GM19240 (cell line): Measurements from ENCODE around the gene FAM20C.
"Not testable (repeated sequence)": the region's sequence is repeated elsewhere in the genome, so short reads cannot be mapped to it uniquely, and the experiment has no call there.

Experiments
- DNase-seq: peaks from one replicate; pipeline ENCODE4 v3.0.0; 2011; ENCODE audit warnings: low spot score; ENCODE audit not compliant: insufficient read length

The FAM20C gene

GRCh38 chr7:191105-191980 is 1.0 kb upstream of the FAM20C start:
- DNase-seq = no peak

- no peak for DNase-seq
Measured at GRCh38 chr7:192701-193480, 520 bp downstream of the FAM20C start.

- no peak for DNase-seq
Measured at GRCh38 chr7:193481-194251, 1.3 kb downstream of the FAM20C start.

GRCh38 chr7:194252-195009 is 2.1 kb downstream of the FAM20C start:
- DNase-seq = no peak

- no peak for DNase-seq
Measured at GRCh38 chr7:195010-195829, 2.8 kb downstream of the FAM20C start.

- DNase-seq = no peak
Measured at GRCh38 chr7:195830-196128, 3.4 kb downstream of the FAM20C start.

GRCh38 chr7:196283-196682 is 3.9 kb downstream of the FAM20C start:
- DNase-seq = no peak

GRCh38 chr7:196778-197321 is 4.5 kb downstream of the FAM20C start:
- no peak for DNase-seq

- no peak for DNase-seq
Measured at GRCh38 chr7:197413-198335, 5.3 kb downstream of the FAM20C start.

- no peak for DNase-seq
Measured at GRCh38 chr7:199483-200249, 7.3 kb downstream of the FAM20C start.

GRCh38 chr7:200290-200689 is 7.9 kb downstream of the FAM20C start:
- DNase-seq = no peak

GRCh38 chr7:200704-201103 is 8.3 kb downstream of the FAM20C start:
- no peak for DNase-seq

GRCh38 chr7:204326-204725 is 12.0 kb downstream of the FAM20C start:
- DNase-seq = no peak

- no peak for DNase-seq
Measured at GRCh38 chr7:205115-206010, 13.0 kb downstream of the FAM20C start.

- not testable (repeated sequence) for DNase-seq
Measured at GRCh38 chr7:206351-206750, 14.0 kb downstream of the FAM20C start.

GRCh38 chr7:207418-208129 is 15.2 kb downstream of the FAM20C start:
- DNase-seq = no peak
